Measurements from ENCODE around the gene SLC1A1.

Gene SLC1A1

DNA sequence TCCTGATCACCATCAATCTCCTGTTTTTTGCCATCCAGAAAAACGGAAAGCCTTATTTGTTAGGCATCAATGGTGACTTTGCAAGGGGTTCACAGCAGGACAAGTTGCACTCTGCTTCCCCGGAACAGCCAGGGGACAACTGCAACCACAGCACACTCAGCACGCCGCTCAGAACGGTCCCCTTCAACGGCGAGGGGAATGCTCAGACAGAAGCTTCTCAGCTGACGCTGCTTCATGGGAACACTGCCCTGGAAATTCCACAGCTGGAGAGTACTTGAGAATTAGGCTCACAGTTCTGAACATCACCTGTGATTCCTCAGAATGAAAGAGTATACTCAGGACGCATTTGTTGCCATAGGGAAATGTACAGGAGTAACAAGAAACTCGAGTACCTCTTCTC lies 131.7 kb downstream of the SLC1A1 start:
- no peak for DNase-seq

DNA sequence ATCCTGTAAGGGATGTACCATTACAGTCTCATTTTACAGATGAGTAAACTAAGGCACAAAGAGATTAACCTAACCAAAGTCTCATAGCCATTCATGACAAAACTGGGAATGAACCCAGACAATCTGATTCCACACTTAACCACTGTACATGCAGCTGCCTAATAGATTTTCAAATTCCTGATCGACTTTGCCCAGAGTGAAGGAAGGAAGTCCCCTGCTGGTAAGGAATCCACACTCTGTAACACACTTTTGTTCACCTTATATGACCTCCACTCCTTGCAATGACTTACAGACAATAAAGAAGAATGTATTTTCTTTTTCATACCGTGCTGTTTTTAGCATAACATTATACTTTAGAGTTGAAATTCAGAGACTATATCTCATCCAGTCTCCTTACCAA lies 140.6 kb downstream of the SLC1A1 start:
- no peak for DNase-seq
